Astrocyte (in vitro differentiated cells and primary cell): ENCODE results near the gene RHD. TPM values are rescaled to one million over a fixed set of nuclear protein-coding genes. Genes with fewer than 3 reads are reported as not detected.
"Not testable (repeated sequence)": the region's sequence is repeated elsewhere in the genome, so short reads cannot be mapped to it uniquely, and the experiment has no call there.

Experiments
- DNase-seq: peaks from one replicate; pipeline ENCODE4 v3.0.0-alpha.2; 2010; ENCODE audit warnings: low read depth
- FAIRE-seq: peaks from 2 replicates; lab custom pipeline; 2011; peaks lifted over from hg19 to GRCh38; lab: Jason Lieb, UNC
- H2AFZ ChIP-seq: 2 replicates; pipeline ENCODE4 v1.6.0; 2012; ENCODE audit warnings: low read depth, low read length, inconsistent platforms
- H3K27ac ChIP-seq: 2 replicates; pipeline ENCODE4 v1.5.1; 2011; ENCODE audit warnings: low read depth, low read length, inconsistent platforms
- H3K27me3 ChIP-seq: 2 replicates; pipeline ENCODE4 v1.6.0; 2011; ENCODE audit warnings: low read length, inconsistent platforms; ENCODE audit not compliant: insufficient read depth
- H3K36me3 ChIP-seq: 2 replicates; pipeline ENCODE4 v1.5.1; 2011; ENCODE audit warnings: low read length, inconsistent platforms; ENCODE audit not compliant: insufficient read depth
- H3K4me1 ChIP-seq: 2 replicates; pipeline ENCODE4 v1.5.1; 2011; ENCODE audit warnings: low read length, inconsistent platforms; ENCODE audit not compliant: insufficient read depth
- H3K4me2 ChIP-seq: 2 replicates; pipeline ENCODE4 v1.6.0; 2012; ENCODE audit warnings: low read length, inconsistent platforms
- H3K4me3 ChIP-seq: 2 replicates; pipeline ENCODE4 v1.5.1; 2011; ENCODE audit warnings: low read depth, mild to moderate bottlenecking, low read length, inconsistent platforms; ENCODE audit not compliant: insufficient read depth
- H3K79me2 ChIP-seq: 2 replicates; pipeline ENCODE4 v1.6.0; 2012; ENCODE audit warnings: mild to moderate bottlenecking, low read length, inconsistent platforms; ENCODE audit not compliant: insufficient read depth
- H3K9ac ChIP-seq: 2 replicates; pipeline ENCODE4 v1.6.0; 2012; ENCODE audit warnings: mild to moderate bottlenecking, low read length, inconsistent platforms
- H3K9me3 ChIP-seq: 2 replicates; pipeline ENCODE4 v1.5.1; 2012; ENCODE audit warnings: low read depth, mild to moderate bottlenecking, low read length, inconsistent platforms; ENCODE audit not compliant: insufficient read depth
- H4K20me1 ChIP-seq: 2 replicates; pipeline ENCODE4 v1.6.0; 2012; ENCODE audit warnings: low read length, inconsistent platforms; ENCODE audit not compliant: insufficient read depth
- H3K27ac Mint-ChIP-seq: one replicate; pipeline ENCODE4 v1.8.0; 2021; ENCODE audit warnings: mild to moderate bottlenecking, mixed read lengths; ENCODE audit not compliant: unreplicated experiment
- H3K27me3 Mint-ChIP-seq: one replicate; pipeline ENCODE4 v1.8.0; 2021; ENCODE audit warnings: low read depth, mixed read lengths; ENCODE audit not compliant: unreplicated experiment
- H3K36me3 Mint-ChIP-seq: one replicate; pipeline ENCODE4 v1.8.0; 2021; ENCODE audit warnings: low read depth, mixed read lengths; ENCODE audit not compliant: unreplicated experiment
- H3K4me1 Mint-ChIP-seq: one replicate; pipeline ENCODE4 v1.8.0; 2021; ENCODE audit warnings: low read depth, mixed read lengths; ENCODE audit not compliant: unreplicated experiment
- H3K4me3 Mint-ChIP-seq: one replicate; pipeline ENCODE4 v1.8.0; 2021; ENCODE audit warnings: mild to moderate bottlenecking, moderate library complexity, mixed read lengths; ENCODE audit not compliant: unreplicated experiment
- H3K9me3 Mint-ChIP-seq: one replicate; pipeline ENCODE4 v1.8.0; 2021; ENCODE audit warnings: mild to moderate bottlenecking, mixed read lengths; ENCODE audit not compliant: unreplicated experiment
- total RNA-seq: library from RNA; stranded (reverse); gene quantifications from 2 replicates; pipeline ENCODE4 v1.2.1, GENCODE V29; 2021

The RHD gene
- total RNA-seq, 1 donor from 2014 or later: not detected

DNA sequence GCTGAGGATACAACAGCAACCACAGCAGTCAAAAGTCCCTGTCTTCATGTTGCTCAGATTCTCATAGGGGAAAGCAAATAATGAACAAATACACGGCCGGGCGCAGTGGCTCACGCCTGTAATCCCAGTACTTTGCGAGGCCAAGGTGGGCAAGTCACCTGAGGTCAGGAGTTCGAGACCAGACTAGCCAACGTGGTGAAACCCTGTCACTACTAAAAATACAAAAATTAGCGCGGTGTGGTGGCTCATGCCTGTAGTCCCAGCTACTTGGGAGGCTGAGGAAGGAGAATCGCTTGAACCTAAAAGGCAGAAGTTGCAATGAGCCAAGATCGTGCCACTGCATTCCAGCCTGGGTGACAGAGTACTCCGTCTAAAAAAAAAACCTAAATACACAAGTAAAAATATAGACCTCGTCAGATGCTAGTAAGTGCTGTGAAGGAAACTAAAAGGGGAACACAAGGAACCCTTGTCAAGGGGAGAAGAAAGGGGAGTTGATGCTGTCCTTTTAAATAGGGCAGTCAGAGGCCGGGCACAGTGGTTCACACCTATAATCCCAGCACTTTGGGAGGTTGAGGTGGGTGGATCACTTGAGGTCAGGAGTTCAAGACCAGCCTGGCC is 4.1 kb upstream of the RHD start:
- not testable (repeated sequence) for H3K27me3 ChIP-seq, H3K36me3 ChIP-seq, H3K27ac ChIP-seq, DNase-seq, H3K27ac Mint-ChIP-seq, H3K9me3 Mint-ChIP-seq, FAIRE-seq, H3K9me3 ChIP-seq, H3K27me3 Mint-ChIP-seq, H3K4me1 Mint-ChIP-seq, H3K79me2 ChIP-seq, H3K36me3 Mint-ChIP-seq, H3K4me1 ChIP-seq, H4K20me1 ChIP-seq
- Histone ChIP-seq H3K4me3 (peak overlapping the region; percentile 66), H2AFZ (peak overlapping the region; percentile 80), H3K9ac (peak overlapping the region; percentile 81), H3K4me2 (peak overlapping the region; percentile 83)
- H3K4me3 Mint-ChIP-seq: peak overlapping the region; percentile 74

GRCh38 chr1:25275648-25276047 is 3.3 kb downstream of the RHD start:
- H3K27me3 ChIP-seq, H3K4me3 ChIP-seq, H4K20me1 ChIP-seq, H3K9me3 ChIP-seq, H3K9ac ChIP-seq, DNase-seq, H3K4me2 ChIP-seq, H3K9me3 Mint-ChIP-seq, H3K79me2 ChIP-seq, H3K27ac ChIP-seq, H3K4me1 ChIP-seq, H3K36me3 ChIP-seq, H3K4me1 Mint-ChIP-seq, H3K4me3 Mint-ChIP-seq, H2AFZ ChIP-seq, H3K27ac Mint-ChIP-seq, H3K36me3 Mint-ChIP-seq, H3K27me3 Mint-ChIP-seq: not testable (repeated sequence)
- peak; percentile 54 for FAIRE-seq

GRCh38 chr1:25277295-25277694 is 5.0 kb downstream of the RHD start:
- not testable (repeated sequence) for H2AFZ ChIP-seq, H3K4me1 ChIP-seq, H3K36me3 Mint-ChIP-seq, H3K4me3 ChIP-seq, H3K27me3 Mint-ChIP-seq, H3K79me2 ChIP-seq, DNase-seq, H4K20me1 ChIP-seq, H3K36me3 ChIP-seq, H3K4me1 Mint-ChIP-seq, H3K27me3 ChIP-seq, H3K9me3 ChIP-seq, H3K4me2 ChIP-seq, H3K9ac ChIP-seq, H3K27ac Mint-ChIP-seq, H3K9me3 Mint-ChIP-seq, H3K4me3 Mint-ChIP-seq, H3K27ac ChIP-seq
- peak; percentile 55 for FAIRE-seq

DNA sequence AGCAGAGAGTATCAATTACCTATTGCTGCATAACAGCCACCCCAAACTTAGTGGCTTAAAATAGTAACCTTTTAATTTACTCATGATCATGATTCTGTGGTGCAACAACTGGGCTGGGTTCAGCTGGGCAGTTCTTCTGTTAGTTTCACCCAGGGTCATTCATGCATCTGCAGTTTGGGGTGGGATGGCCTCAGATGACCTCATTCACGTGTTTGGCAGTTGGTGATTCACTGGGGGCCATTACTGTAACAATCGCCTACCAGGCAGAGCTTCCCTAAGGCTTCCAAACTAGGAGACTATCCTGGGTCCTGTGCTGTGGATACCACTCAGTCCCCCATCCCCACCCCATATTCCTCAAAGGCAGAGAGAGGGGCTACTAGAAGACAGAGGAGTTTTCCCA is 6.0 kb downstream of the RHD start:
- not testable (repeated sequence) for H3K9me3 Mint-ChIP-seq, H4K20me1 ChIP-seq, H3K27ac Mint-ChIP-seq, H3K27ac ChIP-seq, H3K36me3 Mint-ChIP-seq, H3K4me3 ChIP-seq, H3K27me3 ChIP-seq, H3K4me2 ChIP-seq, H3K79me2 ChIP-seq, H3K4me1 Mint-ChIP-seq, H3K36me3 ChIP-seq, H3K9ac ChIP-seq, DNase-seq, H3K27me3 Mint-ChIP-seq, H2AFZ ChIP-seq, FAIRE-seq, H3K4me3 Mint-ChIP-seq, H3K4me1 ChIP-seq, H3K9me3 ChIP-seq

DNA sequence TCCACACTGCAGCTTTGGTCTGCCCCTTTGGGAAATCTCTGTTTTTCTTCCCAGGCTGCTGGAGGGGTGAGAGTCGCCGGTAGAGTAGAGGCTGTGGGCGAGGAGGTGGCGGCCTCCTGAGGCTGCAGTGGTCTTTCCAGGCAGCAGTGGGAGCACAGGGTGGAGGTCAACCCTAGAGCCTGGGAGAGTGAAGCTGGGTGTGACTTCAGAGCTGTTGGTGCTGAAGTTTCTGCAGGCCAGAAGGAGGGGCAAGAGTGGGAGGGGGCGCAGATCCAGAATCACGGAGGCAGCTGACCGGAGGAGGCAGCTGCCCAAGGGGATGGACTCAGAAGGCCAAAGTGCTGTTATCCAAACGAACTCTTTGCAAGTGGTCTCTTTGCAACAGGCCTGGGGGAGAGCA is 6.5 kb downstream of the RHD start:
- H3K36me3 ChIP-seq, H3K9me3 ChIP-seq, H3K79me2 ChIP-seq, H3K4me2 ChIP-seq, H3K4me3 Mint-ChIP-seq, H3K9me3 Mint-ChIP-seq, H3K4me3 ChIP-seq, H3K27me3 Mint-ChIP-seq, H2AFZ ChIP-seq, H3K4me1 Mint-ChIP-seq, H3K36me3 Mint-ChIP-seq, DNase-seq, H3K27ac Mint-ChIP-seq, FAIRE-seq, H3K4me1 ChIP-seq, H3K9ac ChIP-seq, H4K20me1 ChIP-seq, H3K27me3 ChIP-seq, H3K27ac ChIP-seq: not testable (repeated sequence)

DNA sequence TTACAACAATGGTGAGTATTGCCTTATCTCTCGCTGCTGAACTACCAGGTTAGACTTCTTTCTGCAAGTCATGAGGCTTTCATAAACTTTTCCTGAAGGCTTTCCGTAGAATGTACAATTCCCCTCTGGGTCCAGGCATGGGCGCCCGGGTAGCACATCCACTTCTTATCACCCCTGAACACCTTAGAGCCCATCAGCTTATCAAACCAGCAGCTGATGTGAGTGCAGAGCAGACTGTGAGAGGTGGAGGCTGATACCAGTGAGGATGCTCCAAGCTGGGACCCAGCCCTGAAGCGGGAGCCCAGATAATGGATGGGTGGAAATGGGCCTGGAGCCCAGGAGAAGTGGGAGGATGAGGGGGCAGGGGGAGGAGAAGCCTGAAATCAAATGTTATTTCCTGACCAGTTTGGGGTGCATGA is 7.4 kb downstream of the RHD start:
- H3K27me3 Mint-ChIP-seq, H2AFZ ChIP-seq, H3K36me3 ChIP-seq, H3K27ac ChIP-seq, H4K20me1 ChIP-seq, H3K79me2 ChIP-seq, H3K4me1 Mint-ChIP-seq, H3K4me3 ChIP-seq, H3K27ac Mint-ChIP-seq, H3K27me3 ChIP-seq, H3K4me2 ChIP-seq, H3K9me3 Mint-ChIP-seq, DNase-seq, H3K4me3 Mint-ChIP-seq, FAIRE-seq, H3K9me3 ChIP-seq, H3K36me3 Mint-ChIP-seq, H3K4me1 ChIP-seq, H3K9ac ChIP-seq: not testable (repeated sequence)
